Measurements from ENCODE around the gene SMTNL1. TPM values are rescaled to one million over a fixed set of nuclear protein-coding genes. Genes with fewer than 3 reads are reported as not detected.

Gene SMTNL1
- total RNA-seq, 3 donors from 2014 or later, result not detected

- no peaks in the 10 kb centered on the region for H3K9me3 ChIP-seq
- H3K36me3 ChIP-seq (ENCODE audit: low read depth), result no peaks in the 10 kb centered on the region
- TF ChIP-seq CTCF (IDR thresholded peaks at IDR 0.05), result no peak
- no peak for ATAC-seq
- H3K4me3 ChIP-seq, result no peak overlapping the region
- no peak for DNase-seq
- intact Hi-C loops (cut with DNase I, micrococcal nuclease), result no loop called here
- no peaks in the 10 kb centered on the region for H3K4me1 ChIP-seq (ENCODE audit: low read depth)
Observed at GRCh38 chr11:57551941-57552340, 14.5 kb downstream of the SMTNL1 start.

- no peaks in the 10 kb centered on the region for H3K36me3 ChIP-seq (ENCODE audit: low read depth)
- H3K4me3 ChIP-seq, result no peak overlapping the region
- ATAC-seq (no peak), DNase-seq (no peak)
- no peaks in the 10 kb centered on the region for H3K4me1 ChIP-seq (ENCODE audit: low read depth)
- H3K9me3 ChIP-seq, result no peaks in the 10 kb centered on the region
- intact Hi-C loops (cut with DNase I, micrococcal nuclease), result no loop called here
- no peak for TF ChIP-seq CTCF (IDR thresholded peaks at IDR 0.05)
Observed at GRCh38 chr11:57552479-57552878, 15.1 kb downstream of the SMTNL1 start.

GRCh38 chr11:57555393-57555792, 18.0 kb downstream of the SMTNL1 start:
- H3K9me3 ChIP-seq, result no peaks in the 10 kb centered on the region
- H3K4me3 ChIP-seq, result no peak overlapping the region
- no peaks in the 10 kb centered on the region for H3K36me3 ChIP-seq (ENCODE audit: low read depth)
- DNase-seq (no peak), ATAC-seq (no peak)
- no peak for TF ChIP-seq CTCF (IDR thresholded peaks at IDR 0.05)
- no peaks in the 10 kb centered on the region for H3K4me1 ChIP-seq (ENCODE audit: low read depth)
- intact Hi-C loops (cut with DNase I, micrococcal nuclease), result no loop called here

- H3K36me3 ChIP-seq (ENCODE audit: low read depth), result no peaks in the 10 kb centered on the region
Observed at GRCh38 chr11:57556041-57556440, 18.6 kb downstream of the SMTNL1 start.

GRCh38 chr11:57560146-57560545, 22.8 kb downstream of the SMTNL1 start:
- no peaks in the 10 kb centered on the region for H3K4me1 ChIP-seq (ENCODE audit: low read depth)
- H3K36me3 ChIP-seq (ENCODE audit: low read depth), result no peaks in the 10 kb centered on the region
- H3K4me3 ChIP-seq, result no peak overlapping the region
- no peaks in the 10 kb centered on the region for H3K9me3 ChIP-seq
- no peak for DNase-seq
- no peak for ATAC-seq
- intact Hi-C loops (cut with DNase I, micrococcal nuclease), result no loop called here
- TF ChIP-seq CTCF (IDR thresholded peaks at IDR 0.05), result no peak

More at GRCh38 chr11:57556041-57556440, 18.6 kb downstream of the SMTNL1 start:
- Histone ChIP-seq H3K9me3 (no peaks in the 10 kb centered on the region), H3K4me3 (no peak overlapping the region), H3K4me1 (ENCODE audit: low read depth) (no peaks in the 10 kb centered on the region)
- ATAC-seq (no peak), DNase-seq (no peak)
- intact Hi-C loops (cut with DNase I, micrococcal nuclease), result no loop called here
- no peak for TF ChIP-seq CTCF (IDR thresholded peaks at IDR 0.05)

GRCh38 chr11:57562596-57562995, 25.2 kb downstream of the SMTNL1 start:
- intact Hi-C loops (cut with DNase I, micrococcal nuclease), result no loop called here

More at GRCh38 chr11:57562596-57562995, 25.2 kb downstream of the SMTNL1 start:
- Histone ChIP-seq H3K4me3 (no peak overlapping the region), H3K9me3 (no peaks in the 10 kb centered on the region), H3K4me1 (ENCODE audit: low read depth) (peaks cover 10% of the 10 kb centered on the region), H3K36me3 (ENCODE audit: low read depth) (no peaks in the 10 kb centered on the region)
- no peak for TF ChIP-seq CTCF (IDR thresholded peaks at IDR 0.05)
- no peak for ATAC-seq
- no peak for DNase-seq
